Measurements from ENCODE around the gene ARHGEF1. TPM values are rescaled to one million over a fixed set of nuclear protein-coding genes. Genes with fewer than 3 reads are reported as not detected.
A peak's percentile ranks its signal among the peaks of the same experiment; 100 is the strongest.

The ARHGEF1 gene
- total and polyA plus RNA-seq, 2 donors (not counting 1 experiment from before 2014, with no cell fraction given), result 21.6 to 23.9 TPM

DNA sequence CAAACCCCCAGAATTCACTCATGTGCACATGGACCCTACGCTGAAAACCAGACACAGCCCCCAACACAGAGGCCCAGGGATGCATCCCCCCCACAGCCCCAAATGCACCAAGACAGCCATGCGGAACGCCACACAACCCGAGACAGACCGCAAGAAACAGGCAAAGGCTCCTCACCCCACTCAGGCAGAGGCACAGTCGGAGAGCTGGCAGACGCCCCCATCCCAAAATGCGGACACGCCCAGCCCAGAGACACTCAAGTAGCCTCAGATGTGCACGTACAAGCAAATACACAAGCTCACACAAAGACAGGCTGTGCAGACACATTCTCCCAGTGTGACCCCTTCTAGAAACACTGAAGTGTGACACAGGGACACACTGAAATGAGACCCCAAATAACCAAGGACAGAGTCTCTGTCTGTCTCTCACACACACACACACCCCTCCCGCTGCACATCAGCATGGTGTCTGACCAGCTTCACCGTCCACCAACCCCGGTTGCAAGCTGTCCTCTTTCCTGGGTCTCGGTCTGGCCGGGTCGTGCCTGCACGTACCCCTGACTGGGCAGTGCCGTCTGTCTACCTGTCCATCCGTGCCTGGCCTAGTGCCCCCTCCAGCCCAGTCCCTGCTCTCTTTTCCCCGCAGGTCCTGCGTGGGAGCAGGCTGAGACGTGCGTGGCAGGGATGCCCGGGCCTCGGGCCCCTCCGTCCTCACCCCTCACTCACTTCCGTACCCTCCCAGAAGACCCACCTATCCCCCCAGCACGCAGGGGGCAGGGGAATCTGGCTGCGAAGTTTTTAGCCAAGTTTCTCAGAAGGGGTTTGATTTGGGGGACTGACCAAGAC lies 29.1 kb downstream of the ARHGEF1 start:
- Histone ChIP-seq H3K27me3 (ENCODE audit: control insufficient read depth, insufficient read depth, low read length) (peaks cover 50% of the 10 kb centered on the region), H4K20me1 (ENCODE audit: control insufficient read depth, extremely low read depth, insufficient read depth, low read length) (no peaks in the 10 kb centered on the region), H3K4me3 (replicated peaks in 1 of 4; ENCODE audit: control extremely low read depth in 1 of 4, insufficient read depth in 1 of 4, low read depth in 3 of 4, low read length in 4 of 4) (no peak overlapping the region), H3K4me2 (ENCODE audit: extremely low read depth, insufficient read depth, low read length) (no peak overlapping the region), H3K4me1 (ENCODE audit: control insufficient read depth, extremely low read depth, insufficient read depth, low read length) (no peaks in the 10 kb centered on the region), H3K9ac (ENCODE audit: insufficient read depth, low read length) (no peak overlapping the region), H3K36me3 (ENCODE audit: control insufficient read depth, insufficient read depth, low read length) (no peaks in the 10 kb centered on the region), H3K27ac (ENCODE audit: insufficient read depth, low read length) (no peak overlapping the region), H3K9me3 (ENCODE audit: control insufficient read depth, insufficient read depth, low read depth, low read length) (no peaks in the 10 kb centered on the region), H2AFZ (ENCODE audit: low read length) (no peak overlapping the region), H3K79me2 (ENCODE audit: control insufficient read depth, insufficient read depth, low read length) (no peaks in the 10 kb centered on the region)
- no peak for DNase-seq (ENCODE audit: low read depth in 2 of 2)
- TF ChIP-seq, protein P1, sequence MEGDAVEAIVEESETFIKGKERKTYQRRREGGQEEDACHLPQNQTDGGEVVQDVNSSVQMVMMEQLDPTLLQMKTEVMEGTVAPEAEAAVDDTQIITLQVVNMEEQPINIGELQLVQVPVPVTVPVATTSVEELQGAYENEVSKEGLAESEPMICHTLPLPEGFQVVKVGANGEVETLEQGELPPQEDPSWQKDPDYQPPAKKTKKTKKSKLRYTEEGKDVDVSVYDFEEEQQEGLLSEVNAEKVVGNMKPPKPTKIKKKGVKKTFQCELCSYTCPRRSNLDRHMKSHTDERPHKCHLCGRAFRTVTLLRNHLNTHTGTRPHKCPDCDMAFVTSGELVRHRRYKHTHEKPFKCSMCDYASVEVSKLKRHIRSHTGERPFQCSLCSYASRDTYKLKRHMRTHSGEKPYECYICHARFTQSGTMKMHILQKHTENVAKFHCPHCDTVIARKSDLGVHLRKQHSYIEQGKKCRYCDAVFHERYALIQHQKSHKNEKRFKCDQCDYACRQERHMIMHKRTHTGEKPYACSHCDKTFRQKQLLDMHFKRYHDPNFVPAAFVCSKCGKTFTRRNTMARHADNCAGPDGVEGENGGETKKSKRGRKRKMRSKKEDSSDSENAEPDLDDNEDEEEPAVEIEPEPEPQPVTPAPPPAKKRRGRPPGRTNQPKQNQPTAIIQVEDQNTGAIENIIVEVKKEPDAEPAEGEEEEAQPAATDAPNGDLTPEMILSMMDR (conservative IDR thresholded peaks at IDR 0.05 in 1 of 2, IDR thresholded peaks at IDR 0.05 in 1 of 2; ENCODE audit: low read depth in 1 of 2, low read length in 2 of 2), result no peak
- TF ChIP-seq EZH2 (IDR thresholded peaks at IDR 0.05; ENCODE audit: low read length, missing control alignments), result peak; percentile 100

DNA sequence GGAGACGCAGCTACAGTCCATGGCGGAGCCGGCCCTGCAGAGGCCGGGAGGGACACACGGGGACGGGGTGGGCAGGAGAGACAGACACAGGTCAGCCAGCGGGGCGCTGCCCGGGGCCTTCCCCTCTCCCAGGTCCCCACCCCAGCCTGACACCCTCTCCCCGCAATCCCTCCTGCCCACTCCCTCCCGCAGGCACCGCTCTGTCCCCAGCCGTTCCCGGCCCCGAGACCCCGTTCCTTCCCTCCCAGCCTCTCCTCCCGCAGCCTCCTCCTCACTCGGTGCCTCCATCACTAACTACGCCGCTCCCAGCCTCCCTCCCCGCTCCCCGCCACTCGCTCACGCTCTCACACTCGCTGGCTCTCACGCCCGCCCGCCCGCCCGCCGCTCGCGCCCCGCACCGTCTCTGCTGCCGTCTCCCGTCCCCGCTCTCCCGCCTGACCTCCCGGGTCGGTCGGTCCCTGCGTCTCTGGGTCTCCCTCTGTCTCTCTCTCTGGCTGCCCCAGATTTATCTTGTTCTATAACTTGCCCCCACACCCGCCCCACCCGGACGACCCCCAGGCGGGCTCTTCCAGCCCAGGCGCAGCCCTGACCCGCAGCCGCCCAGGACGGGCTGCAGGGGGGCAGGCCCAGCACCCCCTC lies 30.0 kb downstream of the ARHGEF1 start:
- no peaks in the 10 kb centered on the region for H4K20me1 ChIP-seq (ENCODE audit: control insufficient read depth, extremely low read depth, insufficient read depth, low read length)
- H3K27me3 ChIP-seq (ENCODE audit: control insufficient read depth, insufficient read depth, low read length), result peaks cover 54% of the 10 kb centered on the region
- DNase-seq (ENCODE audit: low read depth in 2 of 2), result no peak

More for the DNA sequence above, 30.0 kb downstream of the ARHGEF1 start:
- Histone ChIP-seq H3K79me2 (ENCODE audit: control insufficient read depth, insufficient read depth, low read length) (no peaks in the 10 kb centered on the region), H3K9ac (ENCODE audit: insufficient read depth, low read length) (no peak overlapping the region), H3K36me3 (ENCODE audit: control insufficient read depth, insufficient read depth, low read length) (no peaks in the 10 kb centered on the region), H3K4me1 (ENCODE audit: control insufficient read depth, extremely low read depth, insufficient read depth, low read length) (no peaks in the 10 kb centered on the region), H3K4me3 (replicated peaks in 1 of 4; ENCODE audit: control extremely low read depth in 1 of 4, insufficient read depth in 1 of 4, low read depth in 3 of 4, low read length in 4 of 4) (no peak overlapping the region), H3K27ac (ENCODE audit: insufficient read depth, low read length) (no peak overlapping the region), H2AFZ (ENCODE audit: low read length) (no peak overlapping the region), H3K9me3 (ENCODE audit: control insufficient read depth, insufficient read depth, low read depth, low read length) (no peaks in the 10 kb centered on the region), H3K4me2 (ENCODE audit: extremely low read depth, insufficient read depth, low read length) (no peak overlapping the region)
- TF ChIP-seq EZH2 (IDR thresholded peaks at IDR 0.05; ENCODE audit: low read length, missing control alignments), result no peak
- TF ChIP-seq, protein P1 (conservative IDR thresholded peaks at IDR 0.05 in 1 of 2, IDR thresholded peaks at IDR 0.05 in 1 of 2; ENCODE audit: low read depth in 1 of 2, low read length in 2 of 2), result no peak
